ENCODE data around the gene FAF2. TPM values are rescaled to one million over a fixed set of nuclear protein-coding genes. Genes with fewer than 3 reads are reported as not detected.
A peak's percentile ranks its signal among the peaks of the same experiment; 100 is the strongest.
"Not testable (repeated sequence)": the region's sequence is repeated elsewhere in the genome, so short reads cannot be mapped to it uniquely, and the experiment has no call there.

Gene FAF2
- total RNA-seq, 1 experiment from 2014 or later = 44.4 TPM

GRCh38 chr5:176550275-176550831, 102.2 kb downstream of the FAF2 start:
- no peak overlapping the region for H3K4me2 ChIP-seq (ENCODE audit: insufficient read depth, insufficient read length, low read length)
- no peak overlapping the region for H2AK5ac ChIP-seq (ENCODE audit: insufficient read length, low read length)
- no peak overlapping the region for H3K9ac ChIP-seq (ENCODE audit: extremely low read depth, insufficient read length, low read length)
- H3K14ac ChIP-seq (ENCODE audit: insufficient read depth, low read length) = no peak overlapping the region
- H3K9me3 ChIP-seq (ENCODE audit: control insufficient read depth, low read depth, low read length) = no peaks in the 10 kb centered on the region
- Mint-ChIP-seq H3K9me3 (no peaks in the 10 kb centered on the region), H3K4me1 (peaks cover 15 to 20% of the 10 kb centered on the region in 2 experiments), H3K36me3 (ENCODE audit: insufficient read depth in 1 of 3, low read depth in 3 of 3) (no peaks in the 10 kb centered on the region; a peak in 1 of 7 replicates), H3K27me3 (ENCODE audit: low read depth) (peaks cover 15% of the 10 kb centered on the region), H3K4me3 (no peak overlapping the region), H3K27ac (no peak overlapping the region)
- no peaks in the 10 kb centered on the region for H3K27me3 ChIP-seq (ENCODE audit: insufficient read depth, low read length)
- H2AFZ ChIP-seq (ENCODE audit: low read length) = no peak overlapping the region
- no peak overlapping the region for H3K56ac ChIP-seq (ENCODE audit: insufficient read length, low read depth, low read length)
- no peak overlapping the region for H3K23ac ChIP-seq (ENCODE audit: insufficient read length, low read depth, low read length)
- no peak overlapping the region for H2BK15ac ChIP-seq (ENCODE audit: low read depth, low read length)
- DNase-seq = no peak
- H3K79me1 ChIP-seq (ENCODE audit: insufficient read depth, low read depth, low read length, poor library complexity, severe bottlenecking) = no peaks in the 10 kb centered on the region
- H2BK120ac ChIP-seq (ENCODE audit: low read depth, low read length, poor library complexity, severe bottlenecking) = no peak overlapping the region
- no peak overlapping the region for H3K27ac ChIP-seq (ENCODE audit: insufficient read length, low read depth, low read length)
- no peak overlapping the region for H3T11ph ChIP-seq (ENCODE audit: low read length)
- no peaks in the 10 kb centered on the region for H3K4me1 ChIP-seq (ENCODE audit: insufficient read depth, low read length)
- no peaks in the 10 kb centered on the region for H3K23me2 ChIP-seq (ENCODE audit: insufficient read length, low read depth, low read length, poor library complexity, severe bottlenecking)
- H4K5ac ChIP-seq (ENCODE audit: insufficient read length, low read depth, low read length) = no peak overlapping the region
- H3K18ac ChIP-seq (ENCODE audit: insufficient read length, low read depth, low read length) = no peak overlapping the region
- H4K20me1 ChIP-seq (ENCODE audit: control insufficient read depth, insufficient read depth, insufficient read length) = no peaks in the 10 kb centered on the region
- H3K79me2 ChIP-seq (ENCODE audit: insufficient read depth, low read length) = no peaks in the 10 kb centered on the region
- no peak overlapping the region for H4K8ac ChIP-seq (replicated peaks; ENCODE audit: insufficient read length, low read depth, low read length)
- peak overlapping the region; percentile 36 for H4K91ac ChIP-seq (ENCODE audit: insufficient read length, low read depth, low read length)
- no peak overlapping the region for H2BK20ac ChIP-seq (ENCODE audit: low read depth, low read length, poor library complexity, severe bottlenecking)
- no peak overlapping the region for H2BK5ac ChIP-seq (ENCODE audit: insufficient read length, low read length)
- no peak for TF ChIP-seq CTCF (conservative IDR thresholded peaks at IDR 0.05)
- WGBS (ENCODE audit: extremely low coverage, insufficient read length, low lambda C conversion rate) = no CpG with 5 or more reads among the region's 16 CpGs
- no peak overlapping the region for H3K4ac ChIP-seq (ENCODE audit: low read depth, low read length)
- H2BK12ac ChIP-seq (ENCODE audit: insufficient read length, low read depth, low read length) = no peak overlapping the region

- not testable (repeated sequence) for H4K8ac ChIP-seq (replicated peaks; ENCODE audit: insufficient read length, low read depth, low read length); H3K56ac ChIP-seq (ENCODE audit: insufficient read length, low read depth, low read length); H2BK15ac ChIP-seq (ENCODE audit: low read depth, low read length); H2BK5ac ChIP-seq (ENCODE audit: insufficient read length, low read length); H2BK120ac ChIP-seq (ENCODE audit: low read depth, low read length, poor library complexity, severe bottlenecking); H3K9me3 ChIP-seq (ENCODE audit: control insufficient read depth, low read depth, low read length); H3K79me1 ChIP-seq (ENCODE audit: insufficient read depth, low read depth, low read length, poor library complexity, severe bottlenecking); H3K23me2 ChIP-seq (ENCODE audit: insufficient read length, low read depth, low read length, poor library complexity, severe bottlenecking); H2BK20ac ChIP-seq (ENCODE audit: low read depth, low read length, poor library complexity, severe bottlenecking); H2AK5ac ChIP-seq (ENCODE audit: insufficient read length, low read length); H3K9ac ChIP-seq (ENCODE audit: extremely low read depth, insufficient read length, low read length); H3K27ac Mint-ChIP-seq; H2BK12ac ChIP-seq (ENCODE audit: insufficient read length, low read depth, low read length); H3K4ac ChIP-seq (ENCODE audit: low read depth, low read length); H3T11ph ChIP-seq (ENCODE audit: low read length); H3K23ac ChIP-seq (ENCODE audit: insufficient read length, low read depth, low read length); H3K4me3 Mint-ChIP-seq; H4K91ac ChIP-seq (ENCODE audit: insufficient read length, low read depth, low read length); H4K20me1 ChIP-seq (ENCODE audit: control insufficient read depth, insufficient read depth, insufficient read length); H3K27me3 ChIP-seq (ENCODE audit: insufficient read depth, low read length); H2AFZ ChIP-seq (ENCODE audit: low read length); H3K14ac ChIP-seq (ENCODE audit: insufficient read depth, low read length); H3K18ac ChIP-seq (ENCODE audit: insufficient read length, low read depth, low read length); H3K36me3 Mint-ChIP-seq (ENCODE audit: insufficient read depth in 1 of 3, low read depth in 3 of 3); H4K5ac ChIP-seq (ENCODE audit: insufficient read length, low read depth, low read length); DNase-seq; H3K9me3 Mint-ChIP-seq; H3K4me2 ChIP-seq (ENCODE audit: insufficient read depth, insufficient read length, low read length); H3K79me2 ChIP-seq (ENCODE audit: insufficient read depth, low read length); H3K4me1 ChIP-seq (ENCODE audit: insufficient read depth, low read length); H3K27ac ChIP-seq (ENCODE audit: insufficient read length, low read depth, low read length)
- Mint-ChIP-seq H3K4me1 (peaks cover 15 to 20% of the 10 kb centered on the region in 2 experiments), H3K27me3 (ENCODE audit: low read depth) (peaks cover 15% of the 10 kb centered on the region)
- no CpG with 5 or more reads among the region's 11 CpGs for WGBS (ENCODE audit: extremely low coverage, insufficient read length, low lambda C conversion rate)
Measured at GRCh38 chr5:176550937-176551336, 102.8 kb downstream of the FAF2 start.

Measured in H9 (cell line).